Upper lobe of right lung (tissue), 1 donor: ENCODE data around the gene NPFFR1. TPM values are rescaled to one million over a fixed set of nuclear protein-coding genes. Genes with fewer than 3 reads are reported as not detected.

Experiments used
- ATAC-seq: fragments of 200-7000 bp; cut with Tn5 transposase; one replicate; pipeline ENCODE4 v1.9.1; 2020; ENCODE audit warnings: mild to moderate bottlenecking, moderate library complexity
- DNase-seq: peaks from one replicate; pipeline ENCODE4 v3.0.0-alpha.2; 2020
- H3K27ac ChIP-seq: fragments of 200-600 bp; one replicate; pipeline ENCODE4 v1.8.0; 2022
- H3K27me3 ChIP-seq: fragments of 200-600 bp; one replicate; pipeline ENCODE4 v1.8.0; 2022; ENCODE audit warnings: mild to moderate bottlenecking
- H3K36me3 ChIP-seq: fragments of 200-600 bp; one replicate; pipeline ENCODE4 v1.8.0; 2022
- H3K4me1 ChIP-seq: fragments of 200-600 bp; one replicate; pipeline ENCODE4 v1.8.0; 2022
- H3K4me3 ChIP-seq: fragments of 200-600 bp; one replicate; pipeline ENCODE4 v1.8.0; 2022; ENCODE audit warnings: mild to moderate bottlenecking
- H3K9me3 ChIP-seq: fragments of 200-600 bp; one replicate; pipeline ENCODE4 v1.8.0; 2022
- CTCF ChIP-seq: fragments of 200-600 bp; IDR thresholded peaks from one replicate; pipeline ENCODE4 v1.8.0; 2022; ENCODE audit warnings: antibody characterized with exemption
- intact Hi-C: fragments of 100-400 bp; cut with DNase I; formaldehyde crosslinking; loops from one replicate; pipeline ENCODE4 v1.11.0; 2022
- total RNA-seq: library from RNA; stranded (reverse); fragmentation: NEBNext Ultra II Directional; extraction: Animal tissue kit (Norgen Biotek cat#: 25700); gene quantifications from one replicate; pipeline ENCODE4 v1.2.1, GENCODE V29; 2021
- donor health status: DM: no; HTN: yes; CAD: no; lungs with severe emphysema.

NPFFR1 gene
- total RNA-seq, 1 donor from 2014 or later = 1.1 TPM

- no peak for ATAC-seq
- intact Hi-C loops = no loop called here
- no peaks in the 10 kb centered on the region for H3K27me3 ChIP-seq
- no peak for DNase-seq
- H3K36me3 ChIP-seq = no peaks in the 10 kb centered on the region
- H3K4me1 ChIP-seq = peaks cover 15% of the 10 kb centered on the region
- H3K27ac ChIP-seq = no peak overlapping the region
- no peak overlapping the region for H3K4me3 ChIP-seq
- no peaks in the 10 kb centered on the region for H3K9me3 ChIP-seq
- TF ChIP-seq CTCF = no peak
Measured at GRCh38 chr10:70293169-70293843, 9.5 kb upstream of the NPFFR1 start.

- Histone ChIP-seq H3K27ac (no peak overlapping the region), H3K4me1 (peaks cover 15% of the 10 kb centered on the region), H3K27me3 (no peaks in the 10 kb centered on the region), H3K9me3 (no peaks in the 10 kb centered on the region), H3K36me3 (no peaks in the 10 kb centered on the region), H3K4me3 (no peak overlapping the region)
- no peak for TF ChIP-seq CTCF
- ATAC-seq (no peak), DNase-seq (no peak)
- intact Hi-C loops = no loop called here
Measured at GRCh38 chr10:70292004-70292403, 8.2 kb upstream of the NPFFR1 start.

GRCh38 chr10:70289739-70290138 lies 5.9 kb upstream of the NPFFR1 start:
- TF ChIP-seq CTCF = no peak
- H3K27me3 ChIP-seq = peaks cover 9% of the 10 kb centered on the region
- H3K27ac ChIP-seq = no peak overlapping the region
- ATAC-seq (no peak), DNase-seq (no peak)
- H3K36me3 ChIP-seq = no peaks in the 10 kb centered on the region
- no peaks in the 10 kb centered on the region for H3K9me3 ChIP-seq
- intact Hi-C loops = no loop called here
- H3K4me1 ChIP-seq = no peaks in the 10 kb centered on the region
- no peak overlapping the region for H3K4me3 ChIP-seq

- intact Hi-C loops = no loop called here
- H3K36me3 ChIP-seq = no peaks in the 10 kb centered on the region
- no peak overlapping the region for H3K27ac ChIP-seq
- H3K4me3 ChIP-seq = no peak overlapping the region
- no peak for TF ChIP-seq CTCF
- H3K4me1 ChIP-seq = peaks cover 9% of the 10 kb centered on the region
- H3K9me3 ChIP-seq = no peaks in the 10 kb centered on the region
- ATAC-seq (no peak), DNase-seq (no peak)
- peaks cover 30% of the 10 kb centered on the region for H3K27me3 ChIP-seq
Measured at GRCh38 chr10:70286616-70287015, 2.8 kb upstream of the NPFFR1 start.

GRCh38 chr10:70285476-70285831 lies 1.6 kb upstream of the NPFFR1 start:
- DNase-seq (no peak), ATAC-seq (no peak)
- Histone ChIP-seq H3K4me1 (peaks cover 9% of the 10 kb centered on the region), H3K9me3 (no peaks in the 10 kb centered on the region), H3K36me3 (no peaks in the 10 kb centered on the region), H3K4me3 (no peak overlapping the region), H3K27ac (no peak overlapping the region), H3K27me3 (peaks cover 30% of the 10 kb centered on the region)
- TF ChIP-seq CTCF = no peak
- intact Hi-C loops = no loop called here
